SU-DHL-6 (cell line): ENCODE measurements around the gene HOXA7.

ENCODE experiments used
- EZH2phosphoT487 ChIP-seq: fragments of 200-600 bp; sonication (generic), shearing (Covaris generic); conservative IDR thresholded peaks from 2 replicates; pipeline ENCODE4 v1.6.1; 2018; ENCODE audit warnings: mild to moderate bottlenecking, antibody characterized with exemption, low read length, moderate library complexity, mixed read lengths
- TF ChIP-seq, protein P1 (sequence below): fragments of 200-600 bp; sonication (generic); IDR thresholded peaks from one replicate; pipeline ENCODE4 v1.5.1; 2017; ENCODE audit warnings: antibody characterized with exemption, mild to moderate bottlenecking, low read length, moderate library complexity; ENCODE audit not compliant: insufficient read depth, poor library complexity, severe bottlenecking

DNA sequence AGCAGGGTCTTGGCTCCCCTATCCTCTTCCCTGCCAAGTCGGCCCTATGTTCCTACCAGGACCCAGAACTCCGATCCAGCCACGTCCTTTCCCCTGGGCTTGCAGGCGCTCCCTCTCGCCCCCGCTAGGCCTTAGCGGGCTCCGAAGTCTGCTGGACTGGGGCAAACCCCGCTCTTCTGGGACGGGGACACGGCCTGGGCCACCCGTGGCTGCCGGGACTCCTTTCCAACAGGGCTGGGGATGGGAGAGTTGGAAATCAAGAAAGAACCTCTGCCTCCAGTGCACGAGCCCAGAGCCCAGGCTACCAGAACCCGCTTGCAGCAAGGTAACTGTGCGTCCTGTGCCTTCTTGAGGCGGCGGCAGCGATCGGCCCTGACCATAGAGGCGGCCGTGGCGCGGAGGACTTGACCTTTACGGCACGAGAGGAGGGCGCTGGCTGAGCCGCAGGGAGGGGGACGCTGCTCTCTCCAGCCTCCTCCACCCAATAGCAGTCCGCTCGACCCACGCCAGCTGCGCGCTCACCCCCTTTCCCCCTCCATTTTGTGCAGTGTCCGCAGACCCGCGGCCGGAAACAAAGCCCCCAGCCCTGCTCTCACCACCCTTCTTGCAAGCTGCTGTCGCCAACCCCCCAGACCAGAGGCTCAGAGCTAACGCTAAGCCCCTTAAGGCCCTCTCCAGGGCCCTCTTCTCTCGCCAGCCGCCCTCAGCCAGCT is 35.5 kb upstream of the HOXA7 start:
- TF ChIP-seq, protein P1, sequence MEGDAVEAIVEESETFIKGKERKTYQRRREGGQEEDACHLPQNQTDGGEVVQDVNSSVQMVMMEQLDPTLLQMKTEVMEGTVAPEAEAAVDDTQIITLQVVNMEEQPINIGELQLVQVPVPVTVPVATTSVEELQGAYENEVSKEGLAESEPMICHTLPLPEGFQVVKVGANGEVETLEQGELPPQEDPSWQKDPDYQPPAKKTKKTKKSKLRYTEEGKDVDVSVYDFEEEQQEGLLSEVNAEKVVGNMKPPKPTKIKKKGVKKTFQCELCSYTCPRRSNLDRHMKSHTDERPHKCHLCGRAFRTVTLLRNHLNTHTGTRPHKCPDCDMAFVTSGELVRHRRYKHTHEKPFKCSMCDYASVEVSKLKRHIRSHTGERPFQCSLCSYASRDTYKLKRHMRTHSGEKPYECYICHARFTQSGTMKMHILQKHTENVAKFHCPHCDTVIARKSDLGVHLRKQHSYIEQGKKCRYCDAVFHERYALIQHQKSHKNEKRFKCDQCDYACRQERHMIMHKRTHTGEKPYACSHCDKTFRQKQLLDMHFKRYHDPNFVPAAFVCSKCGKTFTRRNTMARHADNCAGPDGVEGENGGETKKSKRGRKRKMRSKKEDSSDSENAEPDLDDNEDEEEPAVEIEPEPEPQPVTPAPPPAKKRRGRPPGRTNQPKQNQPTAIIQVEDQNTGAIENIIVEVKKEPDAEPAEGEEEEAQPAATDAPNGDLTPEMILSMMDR = no peak
- no peak for TF ChIP-seq EZH2phosphoT487
